ENCODE data around the gene CBR3.

CBR3 gene

DNA sequence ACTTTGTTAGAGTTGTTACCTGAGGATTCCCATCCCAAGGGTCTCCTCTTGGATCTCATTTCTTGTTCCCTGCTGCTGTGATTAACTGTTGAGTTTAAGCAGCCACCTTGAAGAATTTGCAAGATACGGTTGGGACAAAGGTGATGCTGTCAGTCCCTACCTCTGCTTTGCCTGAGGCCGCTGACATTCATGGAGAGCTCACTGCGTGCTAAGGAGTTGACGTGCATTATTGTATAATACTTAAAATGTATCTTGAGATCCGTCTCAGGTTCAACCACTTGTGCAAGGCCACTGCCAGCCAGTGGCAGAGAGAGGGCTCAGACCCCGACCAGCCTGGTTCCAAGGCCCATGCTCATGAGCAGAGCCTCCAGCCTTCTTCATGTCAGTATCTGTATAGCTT lies 35.9 kb downstream of the CBR3 start:
- Mint-ChIP-seq H3K36me3 (peaks cover 31% of the 10 kb centered on the region), H3K27me3 (no peaks in the 10 kb centered on the region), H3K4me1 (peaks cover 30% of the 10 kb centered on the region), H3K27ac (no peak overlapping the region), H3K9me3 (no peaks in the 10 kb centered on the region), H3K4me3 (no peak overlapping the region)
- CTCF ChIA-PET = interaction anchor here (0.8 kb wide), 1 partner anchor 29 kb away, joined by 3 read pairs; no protein-coding TSS in a partner anchor
- DNase-seq = no peak

DNA sequence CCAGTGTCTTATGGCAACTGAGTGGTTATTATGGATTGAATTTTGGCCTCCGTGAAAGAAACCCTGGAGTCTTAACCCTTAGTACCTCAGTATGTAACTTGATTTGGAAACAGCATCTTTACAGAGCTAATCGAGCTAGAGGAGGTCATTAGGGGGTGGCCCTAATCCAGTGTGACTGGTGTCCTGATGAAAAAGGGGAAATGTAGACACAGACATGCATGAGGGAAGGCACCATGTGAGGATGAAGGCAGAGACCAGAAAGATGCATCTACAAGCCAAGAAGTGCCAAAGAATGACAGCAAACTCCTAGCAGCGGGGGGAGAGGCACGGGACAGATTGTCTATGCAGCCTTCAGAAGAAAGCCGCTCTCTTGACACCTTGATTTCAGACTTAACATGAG lies 36.5 kb downstream of the CBR3 start:
- Mint-ChIP-seq H3K27me3 (no peaks in the 10 kb centered on the region), H3K4me1 (peaks cover 35% of the 10 kb centered on the region), H3K27ac (no peak overlapping the region), H3K36me3 (peaks cover 34% of the 10 kb centered on the region), H3K4me3 (no peak overlapping the region), H3K9me3 (no peaks in the 10 kb centered on the region)
- no peak for DNase-seq
- CTCF ChIA-PET = no interaction called here

DNA sequence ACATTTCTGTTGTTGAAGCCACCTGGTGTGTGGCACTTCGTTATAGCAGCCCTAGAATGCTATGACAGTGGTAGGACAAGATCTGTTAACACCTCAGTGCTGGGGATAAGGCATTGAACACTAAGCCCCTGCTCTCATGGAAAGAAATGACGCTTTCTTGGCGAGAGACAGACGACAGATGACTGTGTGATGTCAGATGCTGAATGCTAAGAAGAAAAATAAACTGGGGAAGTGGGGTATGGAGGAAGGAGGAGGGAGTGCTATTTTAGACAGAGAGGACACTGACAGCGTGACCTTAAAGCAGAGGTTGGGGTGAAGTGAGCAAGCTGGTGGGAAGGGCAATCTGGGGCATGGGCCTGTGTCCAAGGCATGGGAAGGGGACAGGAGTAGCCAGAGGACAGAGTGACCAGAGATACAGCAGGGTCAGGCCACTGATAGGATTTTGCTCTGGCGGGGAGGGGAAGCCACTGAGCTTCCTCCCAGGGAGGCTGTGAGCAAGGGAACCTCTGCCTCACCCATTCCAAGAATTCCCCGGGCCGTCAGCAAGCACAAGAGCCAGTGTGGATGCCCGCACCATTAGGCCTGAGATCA lies 37.0 kb downstream of the CBR3 start:
- H3K27me3 Mint-ChIP-seq = no peaks in the 10 kb centered on the region
- H3K4me1 Mint-ChIP-seq = peaks cover 35% of the 10 kb centered on the region
- CTCF ChIA-PET = no interaction called here
- no peak overlapping the region for H3K4me3 Mint-ChIP-seq
- no peaks in the 10 kb centered on the region for H3K9me3 Mint-ChIP-seq
- peaks cover 34% of the 10 kb centered on the region for H3K36me3 Mint-ChIP-seq
- H3K27ac Mint-ChIP-seq = peak overlapping the region; percentile 50
- no peak for DNase-seq

DNA sequence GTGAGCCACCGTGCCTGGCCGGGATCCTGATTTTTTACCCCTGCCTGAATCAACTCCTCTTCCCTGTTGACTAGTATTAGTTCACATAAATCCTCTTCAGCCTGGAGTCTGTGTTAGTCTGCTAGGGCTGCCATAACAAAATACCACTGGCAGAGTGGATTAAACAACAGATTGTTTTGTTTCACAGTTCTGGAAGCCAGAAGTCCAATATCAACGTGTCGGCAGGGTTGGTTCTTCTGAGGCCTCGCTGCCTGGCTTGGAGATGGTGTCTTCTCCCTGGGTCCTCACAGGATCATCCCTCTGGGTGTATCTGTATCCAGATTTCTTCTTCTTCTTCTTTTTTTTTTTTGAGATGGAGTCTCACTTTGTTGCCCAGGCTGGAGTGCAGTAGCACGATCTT lies 39.9 kb downstream of the CBR3 start:
- peaks cover 24% of the 10 kb centered on the region for H3K36me3 Mint-ChIP-seq
- no peak for DNase-seq
- H3K27me3 Mint-ChIP-seq = no peaks in the 10 kb centered on the region
- peak overlapping the region; percentile 69 for H3K27ac Mint-ChIP-seq
- H3K4me1 Mint-ChIP-seq = peaks cover 41% of the 10 kb centered on the region
- CTCF ChIA-PET = interaction anchor here (0.9 to 2.6 kb wide), 5 partner anchors 11 to 156 kb away, joined by 3 to 10 read pairs (median 4); no protein-coding TSS in a partner anchor
- H3K4me3 Mint-ChIP-seq = no peak overlapping the region
- H3K9me3 Mint-ChIP-seq = no peaks in the 10 kb centered on the region

DNA sequence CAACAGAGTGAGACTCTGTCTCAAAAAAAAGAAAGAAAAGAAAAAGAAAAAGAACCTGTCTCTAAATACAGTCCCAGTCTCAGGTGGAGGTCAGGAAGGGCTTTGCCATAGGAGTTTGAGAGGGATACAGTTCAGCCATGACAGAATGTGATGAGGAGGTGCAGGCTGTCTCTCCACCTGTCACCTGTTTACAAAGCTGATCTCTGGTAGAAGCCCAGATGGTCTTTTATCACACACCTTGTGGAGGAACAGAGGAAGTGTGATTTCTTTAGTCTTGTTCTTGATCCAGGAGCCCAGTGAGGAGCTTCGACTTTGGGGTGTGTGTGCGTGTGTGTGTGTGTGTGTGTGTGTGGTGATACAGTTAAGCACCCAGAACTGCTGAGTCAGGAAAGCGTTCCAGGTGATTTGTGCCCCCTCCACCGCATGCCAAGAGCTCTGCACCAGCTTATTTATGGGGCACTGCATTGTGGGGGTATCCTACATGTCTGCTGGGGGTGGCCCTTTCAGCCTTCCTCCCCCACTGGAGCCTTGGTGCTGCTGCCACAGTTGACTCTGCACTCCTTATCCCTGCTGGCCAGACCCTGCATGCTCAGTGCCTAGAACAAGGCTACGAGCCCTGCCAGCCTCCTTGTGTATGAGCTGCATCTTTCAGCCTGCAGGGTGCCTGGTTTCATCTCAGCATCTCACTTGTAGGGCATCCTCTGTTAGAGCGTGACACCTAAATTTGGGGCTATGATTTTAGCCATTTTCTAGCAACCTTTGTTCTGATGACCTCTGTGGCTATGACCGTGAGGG lies 41.1 kb downstream of the CBR3 start:
- H3K36me3 Mint-ChIP-seq = peaks cover 17% of the 10 kb centered on the region
- no peak overlapping the region for H3K4me3 Mint-ChIP-seq
- H3K9me3 Mint-ChIP-seq = no peaks in the 10 kb centered on the region
- CTCF ChIA-PET = interaction anchor here (0.8 kb wide), 1 partner anchor 51 kb away, joined by 4 read pairs; no protein-coding TSS in a partner anchor
- no peaks in the 10 kb centered on the region for H3K27me3 Mint-ChIP-seq
- peak overlapping the region; percentile 62 for H3K27ac Mint-ChIP-seq
- DNase-seq = no peak
- peaks cover 41% of the 10 kb centered on the region for H3K4me1 Mint-ChIP-seq

DNA sequence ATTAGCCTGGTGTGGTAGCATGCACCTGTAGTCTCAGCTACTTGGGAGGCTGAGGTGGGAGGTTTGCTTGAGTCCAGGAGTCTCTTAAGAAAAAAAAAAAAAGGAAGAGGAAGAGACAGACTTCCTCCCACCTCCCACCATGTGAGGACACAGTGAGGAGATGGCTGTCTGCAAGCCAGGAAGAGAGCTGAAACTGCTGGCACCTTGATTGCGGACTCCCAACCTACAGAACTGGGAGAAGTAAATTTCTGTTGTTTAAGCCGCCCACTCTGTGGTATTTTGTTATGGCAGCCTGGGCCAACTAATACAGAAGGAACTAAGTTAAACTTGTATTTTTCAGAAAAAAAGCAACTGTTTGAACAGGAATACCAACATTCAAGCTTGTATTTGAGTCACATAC lies 43.5 kb downstream of the CBR3 start:
- H3K9me3 Mint-ChIP-seq = no peaks in the 10 kb centered on the region
- H3K36me3 Mint-ChIP-seq = peaks cover 17% of the 10 kb centered on the region
- no peak for DNase-seq
- no peak overlapping the region for H3K4me3 Mint-ChIP-seq
- CTCF ChIA-PET = no interaction called here
- H3K27ac Mint-ChIP-seq = no peak overlapping the region
- peaks cover 30% of the 10 kb centered on the region for H3K4me1 Mint-ChIP-seq
- H3K27me3 Mint-ChIP-seq = no peaks in the 10 kb centered on the region

DNA sequence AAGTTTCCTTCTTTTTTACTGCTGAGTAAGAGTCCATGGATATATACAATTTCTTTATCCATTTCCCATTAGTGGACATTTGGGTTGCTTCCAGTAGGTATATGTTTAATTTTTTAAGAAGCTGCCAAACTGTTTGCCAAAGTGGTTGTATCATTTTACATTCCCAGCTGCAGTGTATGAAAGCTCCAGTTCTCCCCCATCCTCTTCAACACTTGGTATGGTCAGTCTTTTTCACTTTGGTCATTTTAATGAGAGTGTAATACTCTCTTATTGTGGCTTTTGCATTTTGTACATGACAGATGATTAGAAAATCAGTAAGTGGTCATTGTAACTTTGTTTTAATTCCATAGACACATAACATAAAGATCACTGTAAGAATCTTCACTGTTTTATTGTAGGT lies 44.3 kb downstream of the CBR3 start:
- Mint-ChIP-seq H3K27me3 (no peaks in the 10 kb centered on the region), H3K4me1 (peaks cover 28% of the 10 kb centered on the region), H3K36me3 (peaks cover 13% of the 10 kb centered on the region), H3K4me3 (no peak overlapping the region), H3K9me3 (no peaks in the 10 kb centered on the region), H3K27ac (no peak overlapping the region)
- no peak for DNase-seq
- CTCF ChIA-PET = no interaction called here

DNA sequence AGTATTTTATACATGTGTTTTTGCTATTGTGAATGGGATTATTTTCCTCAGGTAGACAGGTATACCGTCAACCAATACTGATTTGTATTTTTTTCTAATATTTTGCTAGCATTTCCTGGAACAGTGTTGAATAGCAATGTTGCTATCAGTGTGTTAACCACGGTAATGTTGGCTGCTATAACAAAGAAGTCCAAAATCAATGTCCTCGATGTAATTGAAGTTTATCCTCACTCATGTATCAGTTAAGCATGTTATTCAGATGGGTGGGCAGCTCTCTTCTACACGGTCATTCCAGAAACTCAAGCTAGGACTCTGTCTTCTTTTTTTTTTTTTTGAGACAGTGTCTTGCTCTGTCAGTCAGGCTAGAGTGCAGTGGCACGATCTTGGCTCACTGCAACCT lies 46.1 kb downstream of the CBR3 start:
- no peak for DNase-seq
- Mint-ChIP-seq H3K9me3 (no peaks in the 10 kb centered on the region), H3K27ac (no peak overlapping the region), H3K4me1 (peaks cover 16% of the 10 kb centered on the region), H3K4me3 (no peak overlapping the region), H3K27me3 (no peaks in the 10 kb centered on the region), H3K36me3 (peaks cover 15% of the 10 kb centered on the region)
- CTCF ChIA-PET = no interaction called here

DNA sequence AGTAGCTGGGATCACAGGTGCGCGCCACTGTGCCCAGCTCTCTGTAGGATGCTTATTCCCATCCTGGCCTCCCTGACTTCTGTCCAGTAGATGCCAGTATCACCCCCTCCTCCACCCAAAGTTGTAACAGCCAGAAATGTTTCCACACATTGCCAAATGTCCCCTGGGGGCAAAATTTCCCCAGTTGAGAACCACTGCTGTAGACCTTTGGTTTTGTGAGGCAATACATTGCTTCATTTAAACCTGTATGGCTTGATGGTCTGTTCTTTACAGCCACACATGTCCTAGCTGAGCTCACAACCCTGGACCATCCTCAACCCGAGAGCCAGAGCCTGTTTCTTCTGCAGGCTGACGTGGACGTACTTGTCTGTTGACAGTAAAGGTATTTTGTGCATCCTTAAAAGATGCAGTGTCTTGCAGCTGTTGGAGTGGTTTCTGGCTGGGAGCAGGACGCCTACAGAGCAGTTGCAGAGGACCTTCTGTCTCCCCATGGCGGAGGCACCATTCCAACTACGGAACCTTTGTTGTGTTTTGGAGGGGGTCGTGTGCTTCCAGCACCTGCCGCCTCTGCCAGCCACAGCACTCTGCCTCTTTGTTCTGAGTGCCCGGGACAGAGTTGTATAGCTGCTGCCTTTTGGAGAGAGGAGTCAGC lies 48.4 kb downstream of the CBR3 start:
- Mint-ChIP-seq H3K4me3 (no peak overlapping the region), H3K4me1 (peaks cover 14% of the 10 kb centered on the region), H3K9me3 (no peaks in the 10 kb centered on the region), H3K27ac (no peak overlapping the region), H3K27me3 (no peaks in the 10 kb centered on the region), H3K36me3 (peaks cover 16% of the 10 kb centered on the region)
- CTCF ChIA-PET = interaction anchor here (1.5 kb wide), 1 partner anchor 10 kb away, joined by 7 read pairs; no protein-coding TSS in a partner anchor
- DNase-seq = no peak

DNA sequence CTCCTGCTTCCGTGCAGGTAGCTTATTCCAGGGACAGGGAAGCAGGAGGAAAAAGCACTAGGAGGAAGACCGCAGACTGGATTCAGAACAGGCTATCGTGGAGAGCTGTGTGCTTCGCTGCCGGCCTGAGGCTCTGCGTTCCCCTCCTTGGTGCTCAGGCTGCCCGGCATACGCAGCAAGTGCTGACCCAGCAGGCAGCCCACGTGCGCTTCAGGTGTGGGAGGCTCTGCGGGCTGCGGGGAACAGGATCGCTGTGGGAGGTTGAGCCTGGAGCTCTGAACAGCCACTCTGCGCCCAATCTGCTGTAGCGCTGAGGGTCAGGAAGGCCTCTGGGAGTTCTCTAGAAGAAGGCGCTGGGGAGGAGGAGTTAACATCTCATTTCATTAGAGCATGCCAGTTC lies 49.7 kb downstream of the CBR3 start:
- CTCF ChIA-PET = no interaction called here
- H3K36me3 Mint-ChIP-seq = peaks cover 14% of the 10 kb centered on the region
- H3K9me3 Mint-ChIP-seq = no peaks in the 10 kb centered on the region
- H3K27ac Mint-ChIP-seq = no peak overlapping the region
- H3K27me3 Mint-ChIP-seq = no peaks in the 10 kb centered on the region
- peaks cover 22% of the 10 kb centered on the region for H3K4me1 Mint-ChIP-seq
- no peak for DNase-seq
- no peak overlapping the region for H3K4me3 Mint-ChIP-seq

DNA sequence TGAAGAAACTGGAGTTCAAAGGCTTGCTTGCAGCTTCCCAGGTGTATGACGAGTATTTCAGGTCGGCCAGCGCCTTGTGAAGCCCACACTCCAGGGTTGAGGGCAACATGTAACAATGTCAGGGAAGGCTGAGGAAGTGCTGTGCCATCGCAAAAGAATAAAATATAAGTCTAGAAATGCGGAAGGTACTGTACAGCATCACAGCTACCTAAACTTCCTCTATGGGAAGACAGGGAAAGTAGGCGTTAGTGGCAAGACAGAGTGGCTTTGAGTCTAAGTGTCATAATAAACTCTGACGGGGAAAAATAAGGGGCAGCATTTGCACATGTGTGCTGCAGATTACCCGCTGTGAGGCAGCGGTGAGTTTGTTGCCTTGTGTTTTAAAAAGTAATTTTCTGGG lies 50.6 kb downstream of the CBR3 start:
- no peaks in the 10 kb centered on the region for H3K27me3 Mint-ChIP-seq
- no peaks in the 10 kb centered on the region for H3K9me3 Mint-ChIP-seq
- H3K4me1 Mint-ChIP-seq = peaks cover 22% of the 10 kb centered on the region
- H3K27ac Mint-ChIP-seq = no peak overlapping the region
- no peak overlapping the region for H3K4me3 Mint-ChIP-seq
- CTCF ChIA-PET = no interaction called here
- peaks cover 14% of the 10 kb centered on the region for H3K36me3 Mint-ChIP-seq
- no peak for DNase-seq

DNA sequence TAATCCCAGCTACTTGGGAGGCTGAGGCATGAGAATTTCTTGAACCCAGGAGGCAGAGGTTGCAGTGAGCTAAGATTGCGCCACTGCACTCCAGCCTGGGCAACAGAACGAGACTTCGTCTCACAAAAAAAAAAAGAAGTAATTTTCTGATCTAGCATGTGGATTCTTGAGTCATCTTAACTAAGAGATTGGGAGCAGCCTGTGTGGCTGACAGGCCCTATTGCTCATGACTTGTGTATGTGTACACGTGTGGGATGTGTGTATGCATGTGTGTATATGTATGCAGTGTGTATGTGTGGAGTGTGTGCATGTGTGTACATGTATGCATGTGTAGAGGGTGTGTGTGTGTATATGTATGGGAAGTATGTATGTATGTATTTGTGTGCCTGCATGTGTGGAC lies 51.2 kb downstream of the CBR3 start:
- CTCF ChIA-PET = interaction anchor here (1.0 kb wide), 1 partner anchor 12 kb away, joined by 4 read pairs; no protein-coding TSS in a partner anchor
- Mint-ChIP-seq H3K4me1 (peaks cover 22% of the 10 kb centered on the region), H3K27ac (no peak overlapping the region), H3K27me3 (no peaks in the 10 kb centered on the region), H3K4me3 (no peak overlapping the region), H3K36me3 (peaks cover 18% of the 10 kb centered on the region), H3K9me3 (no peaks in the 10 kb centered on the region)
- DNase-seq = no peak

DNA sequence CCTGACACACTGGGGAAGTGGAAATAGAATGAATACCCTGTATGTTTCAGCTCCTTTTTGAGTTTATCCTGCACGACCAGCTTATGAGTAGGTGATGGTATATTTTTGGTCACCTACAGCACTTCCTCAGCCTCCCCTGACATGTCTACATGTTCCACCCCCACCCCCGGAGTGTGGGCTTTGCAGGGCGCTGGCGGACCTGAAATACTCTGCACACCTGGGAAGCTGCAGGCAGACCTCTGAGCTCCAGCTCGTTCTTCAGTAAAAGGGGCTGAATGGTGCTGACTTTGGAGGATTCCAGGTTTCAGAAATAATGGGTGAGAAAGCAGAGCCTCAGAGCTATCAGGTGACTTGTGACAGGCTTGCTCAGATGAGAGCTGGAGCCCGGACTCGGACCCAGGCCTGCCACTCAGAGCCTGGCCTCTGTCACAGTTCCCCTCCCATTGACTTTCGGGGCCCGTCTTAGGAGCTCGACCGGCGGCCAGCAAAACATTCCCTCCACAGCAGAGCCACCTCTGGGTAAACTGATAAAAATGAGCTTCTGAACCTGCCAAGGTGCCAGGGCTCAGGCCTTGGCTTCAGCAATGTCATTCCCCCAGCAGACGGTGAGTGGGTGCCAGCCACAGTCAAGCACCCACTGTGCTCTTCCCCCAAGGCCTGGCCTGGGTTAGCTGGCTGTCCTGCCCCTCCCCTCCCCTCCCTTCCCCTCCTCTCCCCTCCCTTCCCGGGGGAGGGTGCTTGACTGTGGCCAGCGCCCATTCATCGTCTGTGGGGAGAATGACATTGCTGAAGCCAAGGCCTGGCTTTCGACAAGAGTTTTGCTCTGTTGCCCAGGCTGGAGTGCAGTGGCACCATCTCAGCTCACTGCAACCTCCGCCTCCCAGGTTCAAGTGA lies 51.9 kb downstream of the CBR3 start:
- peaks cover 22% of the 10 kb centered on the region for H3K4me1 Mint-ChIP-seq
- H3K27ac Mint-ChIP-seq = no peak overlapping the region
- no peak for DNase-seq
- H3K9me3 Mint-ChIP-seq = no peaks in the 10 kb centered on the region
- H3K27me3 Mint-ChIP-seq = no peaks in the 10 kb centered on the region
- H3K36me3 Mint-ChIP-seq = peaks cover 15% of the 10 kb centered on the region
- no peak overlapping the region for H3K4me3 Mint-ChIP-seq
- CTCF ChIA-PET = interaction anchor here (0.7 to 1.0 kb wide), 2 partner anchors 13 to 22 kb away, joined by 3 to 4 read pairs; no protein-coding TSS in a partner anchor

Measured in activated naive CD4-positive, alpha-beta T cell treated with anti-CD3 and anti-CD28 coated beads, Interleukin-2, amount 10 ng/mL, durations not matched to agents 7 days and 5 days (primary cell).